Right lobe of liver (tissue), 6 donors: ENCODE data around the gene KRTAP3-1. TPM values are rescaled to one million over a fixed set of nuclear protein-coding genes. Genes with fewer than 3 reads are reported as not detected.

Source experiments
- ATAC-seq, 4 donors: fragments of 200-7000 bp; cut with Tn5 transposase; one replicate each; pipeline ENCODE4 v1.9.1; 2020; ENCODE audit warnings: mild to moderate bottlenecking in 4 of 4, moderate library complexity in 4 of 4
- DNase-seq, 3 donors: peaks; one replicate each; pipeline ENCODE4 v3.0.0-alpha.2; 2020
- H3K27ac ChIP-seq, 3 donors: fragments of 200-600 bp; one replicate each; pipeline ENCODE4 v1.8.0; 2022
- H3K27me3 ChIP-seq, 2 donors: fragments of 200-600 bp; one replicate each; pipeline ENCODE4 v1.8.0; 2022
- H3K36me3 ChIP-seq, 4 donors: fragments of 200-600 bp; sonication (generic) in 1 of 4; one replicate each; pipeline versions ENCODE4 v1.5.1 to v1.8.0; 2017 to 2022; ENCODE audit warnings: control low read depth in 1 of 4
- H3K4me1 ChIP-seq, 4 donors: fragments of 200-600 bp; sonication (generic) in 1 of 4; one replicate each; pipeline versions ENCODE4 v1.5.1 to v1.8.0; 2017 to 2022; ENCODE audit warnings: control low read depth in 1 of 4
- H3K4me3 ChIP-seq, 3 donors: fragments of 200-600 bp; one replicate each; pipeline ENCODE4 v1.8.0; 2022
- H3K9me3 ChIP-seq, 4 donors: fragments of 200-600 bp; sonication (generic) in 1 of 4; one replicate each; pipeline versions ENCODE4 v1.5.1 to v1.8.0; 2017 to 2022; ENCODE audit warnings: control low read depth in 1 of 4
- CTCF ChIP-seq, 4 donors: fragments of 200-600 bp in 3 of 4; fragments of 450-650 bp in 1 of 4; IDR thresholded peaks; one replicate each; pipeline versions ENCODE4 v1.5.1 to v1.8.0; 2016 to 2022; ENCODE audit warnings: antibody characterized with exemption in 4 of 4, mild to moderate bottlenecking in 2 of 4
- POLR2A ChIP-seq: fragments of 450-650 bp; IDR thresholded peaks from one replicate; pipeline ENCODE4 v1.6.1; 2017; ENCODE audit warnings: antibody characterized with exemption, mild to moderate bottlenecking
- WGBS: methylation state at CpG from one replicate; pipeline ENCODE4 v1.1.6; 2018; ENCODE audit warnings: low coverage, low lambda C conversion rate; ENCODE audit not compliant: insufficient coverage; ENCODE audit errors: missing lambda C conversion rate; 5-methylcytosine and 5-hydroxymethylcytosine counted together
- intact Hi-C, 2 donors: fragments of 100-400 bp; cut with DNase I; formaldehyde crosslinking; loops; one replicate each; pipeline versions ENCODE4 v1.11.2 to v1.14.1; 2022
- total RNA-seq, 6 experiments: library from RNA; depleted of rRNA in 2 of 6; stranded (reverse); fragments of >200 nt in 2 of 6; fragmentation: NEBNext Ultra II Directional in 3 of 6; extraction: Animal tissue kit (Norgen Biotek cat#: 25700) in 3 of 6; gene quantifications; one replicate each; pipeline versions ENCODE4 v1.1.0 to v1.2.4, GENCODE V29; 2016 to 2023
- donor health status: DM: no; HTN: yes; CAD: no.
- donor health status: DM: no; HTN: no; CAD: no.
- donor health status: DM: no; HTN: no; CAD: no.
- donor health status: DM: no; HTN: yes; CAD: no.
- donor health status: DM: no; HTN: yes; CAD: no.

KRTAP3-1 gene
- total RNA-seq, 6 experiments from 2014 or later: not detected

DNA sequence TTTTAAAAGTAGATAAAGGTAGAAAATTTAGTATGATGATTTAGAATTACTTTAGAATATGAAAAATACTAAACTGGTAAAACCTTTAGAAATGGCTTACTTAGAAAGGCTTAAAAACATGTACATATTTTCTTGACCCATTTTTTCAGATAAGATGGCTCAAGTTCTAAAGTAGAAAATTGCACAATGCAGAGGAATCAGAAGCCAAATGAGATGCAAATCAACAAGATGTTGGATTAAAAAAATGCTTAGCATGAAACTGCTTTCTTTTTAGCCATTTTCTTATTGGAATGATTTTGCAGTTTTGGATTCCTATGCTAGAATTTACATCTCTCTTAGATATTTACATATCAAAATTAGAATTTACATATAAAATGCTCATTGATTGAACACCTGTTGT, 1.5 kb upstream of the KRTAP3-1 start:
- Histone ChIP-seq H3K4me3 (no peak overlapping the region), H3K9me3 (no peaks in the 10 kb centered on the region), H3K4me1 (no peaks in the 10 kb centered on the region), H3K27me3 (no peaks in the 10 kb centered on the region), H3K36me3 (no peaks in the 10 kb centered on the region), H3K27ac (no peak overlapping the region)
- DNase-seq (no peak), ATAC-seq (no peak)
- intact Hi-C loops: no loop called here
- TF ChIP-seq POLR2A: no peak
- TF ChIP-seq CTCF (IDR thresholded peaks at IDR 0.05): no peak

DNA sequence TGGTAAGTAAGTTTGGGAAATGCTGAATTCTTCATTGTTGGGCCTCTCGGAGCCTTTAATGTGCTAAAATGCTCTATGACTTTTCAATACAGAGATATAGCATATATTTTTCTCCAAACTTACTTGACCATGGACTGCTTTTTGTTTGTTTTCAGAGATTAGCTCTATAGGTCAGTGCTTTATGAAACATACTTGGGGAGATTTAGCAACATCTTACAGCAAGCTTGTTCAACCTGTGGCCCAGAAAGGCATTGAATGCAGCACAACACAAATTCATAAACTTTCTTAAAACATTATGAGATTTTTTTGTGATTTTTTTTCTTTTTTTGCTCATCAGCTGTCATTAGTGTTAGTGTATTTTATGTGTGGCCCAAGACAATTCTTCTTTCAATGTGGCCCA, 1.0 kb upstream of the KRTAP3-1 start:
- no peaks in the 10 kb centered on the region for H3K9me3 ChIP-seq
- TF ChIP-seq POLR2A (no peak), CTCF (IDR thresholded peaks at IDR 0.05) (no peak)
- DNase-seq (no peak), ATAC-seq (no peak)
- H3K36me3 ChIP-seq: no peaks in the 10 kb centered on the region
- H3K4me1 ChIP-seq: no peaks in the 10 kb centered on the region
- no peaks in the 10 kb centered on the region for H3K27me3 ChIP-seq
- 70% methylated on average over 1 of the region's 1 CpG for WGBS
- no peak overlapping the region for H3K27ac ChIP-seq
- intact Hi-C loops: no loop called here
- no peak overlapping the region for H3K4me3 ChIP-seq

- Histone ChIP-seq H3K4me3 (no peak overlapping the region), H3K36me3 (no peaks in the 10 kb centered on the region), H3K27ac (no peak overlapping the region), H3K9me3 (no peaks in the 10 kb centered on the region), H3K4me1 (no peaks in the 10 kb centered on the region), H3K27me3 (no peaks in the 10 kb centered on the region)
- intact Hi-C loops: no loop called here
- no peak for DNase-seq
- TF ChIP-seq CTCF (IDR thresholded peaks at IDR 0.05): no peak
- no peak for TF ChIP-seq POLR2A
- WGBS: 37% methylated on average over 4 of the region's 4 CpGs
- ATAC-seq: no peak
Measured at GRCh38 chr17:41009301-41009760, 403 bp upstream of the KRTAP3-1 start.

- Histone ChIP-seq H3K36me3 (no peaks in the 10 kb centered on the region), H3K27ac (no peak overlapping the region), H3K27me3 (no peaks in the 10 kb centered on the region), H3K4me1 (no peaks in the 10 kb centered on the region), H3K9me3 (no peaks in the 10 kb centered on the region), H3K4me3 (no peak overlapping the region)
- 68% methylated on average over 2 of the region's 3 CpGs for WGBS
- ATAC-seq: no peak
- no peak for DNase-seq
- TF ChIP-seq POLR2A (no peak), CTCF (IDR thresholded peaks at IDR 0.05) (no peak)
- intact Hi-C loops: no loop called here
Measured at GRCh38 chr17:41004397-41004796, 4.5 kb downstream of the KRTAP3-1 start.

DNA sequence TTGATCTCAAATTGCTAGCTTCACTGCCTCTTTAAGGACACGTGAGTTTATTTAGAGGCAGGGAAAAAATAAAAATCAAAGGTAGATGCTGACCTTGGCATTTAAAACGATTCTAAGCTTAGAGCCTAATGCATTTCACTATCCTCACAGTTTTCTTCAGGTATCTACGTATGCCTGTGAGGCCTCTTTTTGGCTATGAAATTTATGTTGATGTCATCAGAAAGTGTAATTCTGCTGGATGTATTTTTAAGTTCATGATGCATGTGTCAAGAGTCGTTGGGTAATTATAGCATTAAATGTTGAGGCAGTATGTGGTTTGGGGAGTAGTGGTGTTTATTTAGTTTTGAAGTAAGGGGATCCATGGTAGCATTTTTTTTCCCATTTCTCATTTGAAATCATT, 5.0 kb downstream of the KRTAP3-1 start:
- H3K9me3 ChIP-seq: no peaks in the 10 kb centered on the region
- no peaks in the 10 kb centered on the region for H3K27me3 ChIP-seq
- no peak overlapping the region for H3K4me3 ChIP-seq
- DNase-seq (no peak), ATAC-seq (no peak)
- WGBS: 33% methylated on average over 4 of the region's 4 CpGs
- no peaks in the 10 kb centered on the region for H3K36me3 ChIP-seq
- no peak for TF ChIP-seq POLR2A
- TF ChIP-seq CTCF (IDR thresholded peaks at IDR 0.05): no peak
- no peak overlapping the region for H3K27ac ChIP-seq
- H3K4me1 ChIP-seq: no peaks in the 10 kb centered on the region
- intact Hi-C loops: no loop called here
